ENCODE measurements around the gene PAGR1. TPM values are rescaled to one million over a fixed set of nuclear protein-coding genes. Genes with fewer than 3 reads are reported as not detected.

Gene PAGR1
- total RNA-seq, 1 donor from 2014 or later: 23.0 TPM

GRCh38 chr16:29806641-29807425 lies 9.1 kb upstream of the PAGR1 start:
- Mint-ChIP-seq H3K27me3 (ENCODE audit: low read depth) (no peaks in the 10 kb centered on the region), H3K4me3 (ENCODE audit: unreplicated experiment) (peak overlapping the region; percentile 83), H3K4me1 (ENCODE audit: low read depth) (peaks cover 45% of the 10 kb centered on the region), H3K27ac (ENCODE audit: unreplicated experiment) (peak overlapping the region; percentile 96), H3K36me3 (ENCODE audit: low read depth) (peaks cover 10% of the 10 kb centered on the region), H3K9me3 (ENCODE audit: low read depth) (no peaks in the 10 kb centered on the region)
- no peak for DNase-seq (ENCODE audit: low spot score)
- no peak for TF ChIP-seq CTCF (IDR thresholded peaks at IDR 0.05)

GRCh38 chr16:29807426-29808218 lies 8.3 kb upstream of the PAGR1 start:
- Mint-ChIP-seq H3K27me3 (ENCODE audit: low read depth) (no peaks in the 10 kb centered on the region), H3K27ac (ENCODE audit: unreplicated experiment) (peak overlapping the region; percentile 96), H3K4me3 (ENCODE audit: unreplicated experiment) (peak overlapping the region; percentile 83), H3K4me1 (ENCODE audit: low read depth) (peaks cover 50% of the 10 kb centered on the region), H3K9me3 (ENCODE audit: low read depth) (no peaks in the 10 kb centered on the region), H3K36me3 (ENCODE audit: low read depth) (peaks cover 10% of the 10 kb centered on the region)
- DNase-seq (ENCODE audit: low spot score): no peak
- peak; percentile 76 for TF ChIP-seq CTCF (IDR thresholded peaks at IDR 0.05)

DNA sequence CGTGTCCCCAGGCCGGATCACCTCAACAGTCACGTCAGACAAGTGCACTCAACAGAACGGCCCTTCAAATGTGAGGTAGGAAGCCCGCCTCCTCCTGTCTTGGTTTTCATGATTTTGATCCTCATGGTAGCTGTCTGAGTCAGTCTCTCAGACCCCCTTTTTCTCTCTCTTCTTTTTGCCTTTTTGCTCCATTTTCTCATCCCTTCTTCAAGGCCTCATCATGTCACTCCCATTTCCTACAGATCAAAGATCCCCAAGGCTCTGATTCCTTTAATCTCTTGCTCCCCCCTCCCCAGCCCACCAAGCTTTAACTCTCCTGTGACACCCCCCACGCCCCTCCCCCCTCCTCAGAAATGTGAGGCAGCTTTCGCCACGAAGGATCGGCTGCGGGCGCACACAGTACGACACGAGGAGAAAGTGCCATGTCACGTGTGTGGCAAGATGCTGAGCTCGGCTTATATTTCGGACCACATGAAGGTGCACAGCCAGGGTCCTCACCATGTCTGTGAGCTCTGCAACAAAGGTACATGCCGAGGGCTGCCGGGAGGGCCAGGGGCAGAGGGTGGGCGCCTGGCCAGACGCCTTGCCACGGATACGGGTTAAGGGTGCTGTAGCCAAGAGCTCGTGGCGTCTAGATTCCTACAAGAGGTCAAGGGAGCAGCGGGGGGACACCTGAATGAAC lies 7.6 kb upstream of the PAGR1 start:
- H3K36me3 Mint-ChIP-seq (ENCODE audit: low read depth): peaks cover 10% of the 10 kb centered on the region
- TF ChIP-seq CTCF (IDR thresholded peaks at IDR 0.05): no peak
- no peaks in the 10 kb centered on the region for H3K27me3 Mint-ChIP-seq (ENCODE audit: low read depth)
- peak overlapping the region; percentile 83 for H3K4me3 Mint-ChIP-seq (ENCODE audit: unreplicated experiment)
- peaks cover 57% of the 10 kb centered on the region for H3K4me1 Mint-ChIP-seq (ENCODE audit: low read depth)
- no peak for DNase-seq (ENCODE audit: low spot score)
- H3K27ac Mint-ChIP-seq (ENCODE audit: unreplicated experiment): peak overlapping the region; percentile 96
- H3K9me3 Mint-ChIP-seq (ENCODE audit: low read depth): no peaks in the 10 kb centered on the region

DNA sequence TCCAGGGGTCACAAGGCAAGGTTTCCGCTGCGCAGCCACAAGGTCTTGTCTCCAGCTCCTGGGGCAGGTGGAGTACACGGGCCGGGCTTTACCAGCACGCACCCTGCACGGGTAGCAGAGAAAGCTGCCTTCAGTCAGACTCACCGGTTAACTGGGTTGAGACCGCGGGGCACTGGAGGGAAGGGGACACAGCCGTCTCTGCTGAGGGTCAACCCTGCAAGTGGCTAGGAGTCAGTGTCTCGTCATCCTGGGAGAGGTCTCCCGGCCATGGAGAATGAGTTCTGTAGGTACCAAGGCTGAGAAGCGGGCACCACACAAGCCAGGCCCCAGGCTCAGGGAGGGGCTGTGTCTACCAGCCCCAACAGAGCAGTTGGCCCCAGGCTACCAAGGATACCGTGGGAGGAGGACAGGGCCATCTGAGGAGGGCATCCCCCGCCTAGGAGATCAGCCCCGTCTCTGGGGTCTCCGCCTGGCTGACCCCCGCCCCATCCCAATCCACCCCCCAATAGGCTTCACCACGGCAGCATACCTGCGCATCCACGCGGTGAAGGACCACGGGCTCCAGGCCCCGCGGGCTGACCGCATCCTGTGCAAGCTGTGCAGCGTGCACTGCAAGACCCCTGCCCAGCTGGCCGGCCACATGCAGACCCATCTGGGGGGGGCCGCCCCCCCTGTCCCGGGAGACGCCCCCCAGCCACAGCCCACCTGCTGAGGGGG lies 6.8 kb upstream of the PAGR1 start:
- no peak for DNase-seq (ENCODE audit: low spot score)
- Mint-ChIP-seq H3K27me3 (ENCODE audit: low read depth) (no peaks in the 10 kb centered on the region), H3K36me3 (ENCODE audit: low read depth) (peaks cover 10% of the 10 kb centered on the region), H3K9me3 (ENCODE audit: low read depth) (no peaks in the 10 kb centered on the region), H3K27ac (ENCODE audit: unreplicated experiment) (peak overlapping the region; percentile 96), H3K4me3 (ENCODE audit: unreplicated experiment) (peak overlapping the region; percentile 83), H3K4me1 (ENCODE audit: low read depth) (peaks cover 60% of the 10 kb centered on the region)
- no peak for TF ChIP-seq CTCF (IDR thresholded peaks at IDR 0.05)
